HL-60 (cell line): ENCODE results near the gene MFAP3L.

ENCODE experiments used
- CTCF ChIP-seq: IDR thresholded peaks from one replicate; pipeline ENCODE4 v1.5.1; 2011; ENCODE audit warnings: low read length, control low read depth, inconsistent platforms; ENCODE audit not compliant: insufficient read depth
- GABPA ChIP-seq: IDR thresholded peaks from 2 replicates; pipeline ENCODE4 v1.6.1; 2012; ENCODE audit warnings: low read depth
- POLR2AphosphoS5 ChIP-seq: IDR thresholded peaks from 2 replicates; pipeline ENCODE4 v1.6.1; 2012; ENCODE audit warnings: low read depth
- REST ChIP-seq: IDR thresholded peaks from 2 replicates; pipeline ENCODE4 v1.6.1; 2012; ENCODE audit warnings: low read depth; ENCODE audit not compliant: insufficient replicate concordance

GRCh38 chr4:169998981-169999380 is 27.2 kb downstream of the MFAP3L start:
- TF ChIP-seq CTCF (no peak), POLR2AphosphoS5 (no peak), REST (no peak), GABPA (no peak)
